Fibroblast of mammary gland (primary cell): ENCODE data around the gene PSD2.

Experiments
- DNase-seq: peaks from one replicate; pipeline ENCODE4 v3.0.0-alpha.2; 2010; ENCODE audit warnings: low read depth
- H3K4me3 ChIP-seq: 2 replicates; pipeline ENCODE4 v1.5.1; 2011; ENCODE audit warnings: low read depth, mild to moderate bottlenecking, low read length, moderate library complexity; ENCODE audit not compliant: control insufficient read depth
- TF ChIP-seq, protein P1 (sequence below): conservative IDR thresholded peaks from 2 replicates; pipeline ENCODE4 v1.5.1; 2011; ENCODE audit warnings: low read depth, low read length, inconsistent platforms; ENCODE audit not compliant: control insufficient read depth, insufficient read depth

Gene PSD2

GRCh38 chr5:139849501-139849900 lies 53.9 kb downstream of the PSD2 start:
- DNase-seq = no peak
- TF ChIP-seq, protein P1, sequence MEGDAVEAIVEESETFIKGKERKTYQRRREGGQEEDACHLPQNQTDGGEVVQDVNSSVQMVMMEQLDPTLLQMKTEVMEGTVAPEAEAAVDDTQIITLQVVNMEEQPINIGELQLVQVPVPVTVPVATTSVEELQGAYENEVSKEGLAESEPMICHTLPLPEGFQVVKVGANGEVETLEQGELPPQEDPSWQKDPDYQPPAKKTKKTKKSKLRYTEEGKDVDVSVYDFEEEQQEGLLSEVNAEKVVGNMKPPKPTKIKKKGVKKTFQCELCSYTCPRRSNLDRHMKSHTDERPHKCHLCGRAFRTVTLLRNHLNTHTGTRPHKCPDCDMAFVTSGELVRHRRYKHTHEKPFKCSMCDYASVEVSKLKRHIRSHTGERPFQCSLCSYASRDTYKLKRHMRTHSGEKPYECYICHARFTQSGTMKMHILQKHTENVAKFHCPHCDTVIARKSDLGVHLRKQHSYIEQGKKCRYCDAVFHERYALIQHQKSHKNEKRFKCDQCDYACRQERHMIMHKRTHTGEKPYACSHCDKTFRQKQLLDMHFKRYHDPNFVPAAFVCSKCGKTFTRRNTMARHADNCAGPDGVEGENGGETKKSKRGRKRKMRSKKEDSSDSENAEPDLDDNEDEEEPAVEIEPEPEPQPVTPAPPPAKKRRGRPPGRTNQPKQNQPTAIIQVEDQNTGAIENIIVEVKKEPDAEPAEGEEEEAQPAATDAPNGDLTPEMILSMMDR = no peak
- H3K4me3 ChIP-seq = no peak overlapping the region

DNA sequence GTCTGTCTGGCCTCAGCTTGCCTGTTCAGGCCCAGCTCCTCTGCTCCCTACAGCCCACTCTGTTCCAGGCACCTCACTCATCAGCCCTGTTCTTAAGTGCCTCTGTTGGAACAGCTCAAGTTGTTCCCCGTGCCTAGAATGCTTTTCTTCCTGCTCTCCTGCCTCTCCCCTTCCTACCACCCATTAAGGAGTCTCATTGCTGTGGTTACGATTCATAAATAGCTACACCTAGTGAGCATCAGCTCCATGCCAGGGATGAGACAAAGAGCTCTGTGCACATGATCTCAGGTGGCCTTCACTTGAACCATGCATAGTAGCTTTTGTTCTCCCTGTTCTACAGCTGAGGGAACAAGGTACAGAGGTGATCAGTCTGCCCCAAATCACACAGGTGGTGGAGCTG lies 54.3 kb downstream of the PSD2 start:
- no peak overlapping the region for H3K4me3 ChIP-seq
- DNase-seq = no peak
- TF ChIP-seq, protein P1 = no peak

GRCh38 chr5:139850423-139851016 lies 54.9 kb downstream of the PSD2 start:
- TF ChIP-seq, protein P1 = no peak
- no peak for DNase-seq
- H3K4me3 ChIP-seq = no peak overlapping the region

GRCh38 chr5:139851558-139851957 lies 56.0 kb downstream of the PSD2 start:
- H3K4me3 ChIP-seq = no peak overlapping the region
- DNase-seq = no peak
- TF ChIP-seq, protein P1 = no peak

GRCh38 chr5:139852696-139853095 lies 57.1 kb downstream of the PSD2 start:
- TF ChIP-seq, protein P1 = no peak
- DNase-seq = no peak
- H3K4me3 ChIP-seq = no peak overlapping the region

- no peak for DNase-seq
- TF ChIP-seq, protein P1 = no peak
- no peak overlapping the region for H3K4me3 ChIP-seq
Observed at GRCh38 chr5:139854029-139854605, 58.5 kb downstream of the PSD2 start.

DNA sequence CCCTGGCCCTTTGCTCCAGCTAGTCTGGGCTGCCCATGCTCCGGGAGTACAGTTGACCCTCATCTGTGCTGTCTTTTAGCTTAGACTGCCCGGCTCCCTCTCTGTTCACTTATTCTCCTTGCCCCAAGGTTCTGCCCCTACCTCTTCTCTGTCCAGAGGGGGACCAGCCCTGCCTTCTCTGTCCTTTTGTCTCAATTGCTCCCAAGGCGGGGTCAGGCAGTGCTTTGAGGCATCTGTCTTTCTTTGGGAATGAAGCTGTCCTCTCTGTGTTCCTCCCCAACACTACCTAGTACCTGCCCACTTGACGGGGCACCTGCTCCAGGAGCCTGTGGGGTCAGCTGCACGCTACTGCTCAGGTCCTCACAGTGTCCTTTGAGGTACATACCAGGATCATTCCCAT lies 59.3 kb downstream of the PSD2 start:
- no peak overlapping the region for H3K4me3 ChIP-seq
- no peak for DNase-seq
- TF ChIP-seq, protein P1 = no peak
